Nephron progenitor cell (in vitro differentiated cells): Measurements from ENCODE around the gene ZBTB20.

Experiments
- DNase-seq: peaks from one replicate; pipeline ENCODE4 v3.0.0; 2021
- H3K27ac Mint-ChIP-seq: 2 replicates; pipeline ENCODE4 v1.8.0; 2021; ENCODE audit warnings: mild to moderate bottlenecking, moderate library complexity, mixed read lengths
- H3K27me3 Mint-ChIP-seq: 2 replicates; pipeline ENCODE4 v1.8.0; 2021; ENCODE audit warnings: mild to moderate bottlenecking, low read depth, mixed read lengths; ENCODE audit not compliant: poor library complexity
- H3K36me3 Mint-ChIP-seq: 2 replicates; pipeline ENCODE4 v1.8.0; 2021; ENCODE audit warnings: low read depth, mixed read lengths
- H3K4me1 Mint-ChIP-seq: 2 replicates; pipeline ENCODE4 v1.8.0; 2021; ENCODE audit warnings: mixed read lengths
- H3K4me3 Mint-ChIP-seq: 2 replicates; pipeline ENCODE4 v1.8.0; 2021; ENCODE audit warnings: mild to moderate bottlenecking, moderate library complexity, mixed read lengths
- H3K9me3 Mint-ChIP-seq: 2 replicates; pipeline ENCODE4 v1.8.0; 2021; ENCODE audit warnings: mild to moderate bottlenecking, moderate library complexity, mixed read lengths
- CTCF ChIP-seq: fragments of 200-600 bp; sonication (generic); IDR thresholded peaks from 2 replicates; pipeline ENCODE4 v1.5.0; 2021; ENCODE audit warnings: antibody characterized with exemption

ZBTB20 gene

GRCh38 chr3:114350690-114351089 lies 796.4 kb downstream of the ZBTB20 start:
- Mint-ChIP-seq H3K4me3 (no peak overlapping the region), H3K36me3 (peaks cover 15% of the 10 kb centered on the region), H3K27me3 (no peaks in the 10 kb centered on the region), H3K4me1 (peaks cover 8% of the 10 kb centered on the region), H3K9me3 (no peaks in the 10 kb centered on the region), H3K27ac (no peak overlapping the region)
- TF ChIP-seq CTCF = no peak
- no peak for DNase-seq

GRCh38 chr3:114350271-114350670 lies 796.8 kb downstream of the ZBTB20 start:
- Mint-ChIP-seq H3K36me3 (peaks cover 15% of the 10 kb centered on the region), H3K27ac (no peak overlapping the region), H3K9me3 (no peaks in the 10 kb centered on the region), H3K4me1 (peaks cover 10% of the 10 kb centered on the region), H3K27me3 (no peaks in the 10 kb centered on the region), H3K4me3 (no peak overlapping the region)
- DNase-seq = no peak
- TF ChIP-seq CTCF = no peak

DNA sequence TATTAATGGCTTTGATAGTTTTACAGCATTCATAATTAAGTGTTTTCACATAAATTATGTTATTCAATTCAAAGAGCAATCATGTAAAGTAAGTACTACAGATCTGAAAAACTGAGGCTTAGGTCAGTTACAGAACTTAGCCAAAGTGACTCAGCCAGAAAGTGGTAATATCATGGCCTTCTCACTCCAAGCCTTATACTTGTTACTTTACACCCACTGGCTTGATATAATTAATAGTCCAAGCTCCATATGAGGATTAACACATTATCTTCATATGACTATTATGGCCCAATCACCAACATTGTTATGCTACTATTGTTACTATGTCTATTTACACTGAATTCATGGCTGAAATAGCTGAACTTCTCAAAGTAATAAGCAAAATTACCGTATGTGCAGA lies 802.6 kb downstream of the ZBTB20 start:
- no peak for DNase-seq
- Mint-ChIP-seq H3K27me3 (no peaks in the 10 kb centered on the region), H3K27ac (no peak overlapping the region), H3K36me3 (peaks cover 2% of the 10 kb centered on the region), H3K4me3 (no peak overlapping the region), H3K4me1 (peaks cover 10% of the 10 kb centered on the region), H3K9me3 (no peaks in the 10 kb centered on the region)
- TF ChIP-seq CTCF = no peak

DNA sequence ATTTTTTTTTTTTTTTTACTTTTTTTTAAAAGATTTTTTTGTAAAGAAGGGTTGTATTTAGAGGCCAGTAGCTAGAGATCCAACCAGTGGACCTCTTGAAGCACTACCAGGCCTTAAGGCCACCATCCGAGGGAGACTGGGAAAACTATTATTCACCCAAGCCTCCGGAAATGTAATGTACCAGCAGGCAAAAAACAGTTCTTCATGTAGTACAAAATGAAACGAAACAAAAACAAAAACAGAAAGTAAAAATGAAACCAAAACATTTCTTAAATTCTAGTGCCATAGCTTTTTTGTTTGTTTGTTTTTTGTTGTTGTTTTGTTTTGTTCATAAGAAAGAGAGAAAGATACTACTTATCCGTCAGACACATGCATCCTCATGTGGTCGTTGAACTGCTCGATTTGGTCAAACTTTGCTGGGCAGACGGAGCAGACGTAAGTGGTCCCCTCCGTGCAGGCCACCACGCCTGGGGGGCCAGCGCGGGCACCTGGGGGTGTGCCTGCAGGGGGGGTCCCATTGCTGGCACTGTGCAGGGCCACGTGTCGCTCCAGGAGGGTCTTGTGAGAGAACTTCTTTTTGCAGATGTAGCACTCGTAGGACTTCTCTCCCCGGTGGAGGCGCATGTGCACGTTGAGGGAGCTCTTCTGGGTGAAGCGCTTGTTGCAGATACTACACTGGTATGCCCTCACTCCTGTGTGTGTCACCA lies 808.3 kb downstream of the ZBTB20 start:
- peaks cover 4% of the 10 kb centered on the region for H3K36me3 Mint-ChIP-seq
- H3K4me3 Mint-ChIP-seq = no peak overlapping the region
- H3K27ac Mint-ChIP-seq = no peak overlapping the region
- no peaks in the 10 kb centered on the region for H3K9me3 Mint-ChIP-seq
- H3K27me3 Mint-ChIP-seq = peaks cover 3% of the 10 kb centered on the region
- no peaks in the 10 kb centered on the region for H3K4me1 Mint-ChIP-seq
- no peak for TF ChIP-seq CTCF
- DNase-seq = no peak

GRCh38 chr3:114336857-114337256 lies 810.2 kb downstream of the ZBTB20 start:
- no peak overlapping the region for H3K27ac Mint-ChIP-seq
- H3K4me3 Mint-ChIP-seq = no peak overlapping the region
- H3K27me3 Mint-ChIP-seq = peaks cover 3% of the 10 kb centered on the region
- H3K4me1 Mint-ChIP-seq = no peaks in the 10 kb centered on the region
- H3K9me3 Mint-ChIP-seq = peaks cover 8% of the 10 kb centered on the region
- TF ChIP-seq CTCF = no peak
- no peak for DNase-seq
- H3K36me3 Mint-ChIP-seq = peaks cover 4% of the 10 kb centered on the region

DNA sequence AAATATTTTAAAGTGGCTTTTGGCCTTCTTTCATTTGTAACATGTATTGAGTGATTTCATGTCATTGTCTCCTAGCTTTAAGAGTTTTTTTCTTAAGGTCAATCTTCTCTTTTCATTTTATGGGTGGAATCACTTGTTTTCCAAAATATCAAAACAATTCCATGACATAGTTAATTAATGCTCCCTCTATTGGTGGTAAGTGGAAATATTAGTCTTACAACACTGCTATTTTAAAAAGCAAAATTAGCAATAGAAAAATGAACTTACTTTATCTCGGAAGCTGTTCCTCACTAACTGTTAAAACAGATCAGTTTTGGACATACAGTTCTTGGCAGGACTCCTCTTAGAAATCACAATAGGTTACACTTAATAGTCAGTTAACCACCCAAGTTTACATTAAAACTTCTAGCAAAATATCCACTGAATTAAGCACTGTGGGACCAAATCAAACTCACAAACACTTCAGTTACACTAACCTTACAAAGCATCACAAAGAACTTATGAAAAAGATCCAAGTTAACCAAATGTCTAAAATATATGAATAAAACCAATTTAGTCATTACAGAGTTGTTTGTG lies 810.9 kb downstream of the ZBTB20 start:
- peak; percentile 34 for TF ChIP-seq CTCF
- Mint-ChIP-seq H3K4me1 (no peaks in the 10 kb centered on the region), H3K36me3 (peaks cover 4% of the 10 kb centered on the region), H3K4me3 (no peak overlapping the region), H3K27ac (no peak overlapping the region), H3K9me3 (peaks cover 8% of the 10 kb centered on the region), H3K27me3 (peaks cover 3% of the 10 kb centered on the region)
- DNase-seq = no peak
